Activated CD8-positive, alpha-beta memory T cell treated with anti-CD3 and anti-CD28 coated beads, Interleukin-2, amount 10 ng/mL, durations not matched to agents 7 days and 5 days (primary cell): ENCODE measurements around the gene GLT1D1. TPM values are rescaled to one million over a fixed set of nuclear protein-coding genes. Genes with fewer than 3 reads are reported as not detected.

Experiments
- ATAC-seq: fragments of 150-1000 bp; cut with Tn5 transposase; one replicate; pipeline ENCODE4 v1.10.0; 2021; ENCODE audit warnings: moderate library complexity
- CTCF ChIA-PET: fragments of 350-600 bp; sonication (Branson Sonifier 250); formaldehyde crosslinking; loops from one replicate; lab custom pipeline; 2021; ENCODE audit warnings: antibody characterized with exemption; lab: Charles Lee
- DNase-seq: peaks from one replicate; pipeline ENCODE4 v3.0.0-alpha.2; 2020
- H3K27ac Mint-ChIP-seq: one replicate; pipeline ENCODE4 v1.8.0; 2021; ENCODE audit warnings: mild to moderate bottlenecking, mixed read lengths
- H3K27me3 Mint-ChIP-seq: one replicate; pipeline ENCODE4 v1.8.0; 2021; ENCODE audit warnings: mixed read lengths
- H3K36me3 Mint-ChIP-seq: one replicate; pipeline ENCODE4 v1.8.0; 2021; ENCODE audit warnings: mild to moderate bottlenecking, mixed read lengths
- H3K4me1 Mint-ChIP-seq: one replicate; pipeline ENCODE4 v1.8.0; 2021; ENCODE audit warnings: mixed read lengths
- H3K4me3 Mint-ChIP-seq: one replicate; pipeline ENCODE4 v1.8.0; 2021; ENCODE audit warnings: mild to moderate bottlenecking, moderate library complexity, mixed read lengths
- H3K9me3 Mint-ChIP-seq: one replicate; pipeline ENCODE4 v1.8.0; 2022; ENCODE audit warnings: low read depth, mixed read lengths
- total RNA-seq, 2 experiments: library from RNA; stranded (reverse); gene quantifications; one replicate each; pipeline ENCODE4 v1.2.3, GENCODE V29; 2021

The GLT1D1 gene
- total RNA-seq, 2 experiments from 2014 or later, result 0.12 to 0.70 TPM

- Mint-ChIP-seq H3K27me3 (peaks cover 8% of the 10 kb centered on the region), H3K4me1 (no peaks in the 10 kb centered on the region), H3K9me3 (peaks cover 2% of the 10 kb centered on the region), H3K27ac (no peak overlapping the region), H3K36me3 (no peaks in the 10 kb centered on the region), H3K4me3 (no peak overlapping the region)
- no peak for ATAC-seq
- no peak for DNase-seq
- CTCF ChIA-PET, result no interaction called here
Observed at GRCh38 chr12:128956755-128957154, 103.5 kb downstream of the GLT1D1 start.

GRCh38 chr12:128959901-128960300 is 106.6 kb downstream of the GLT1D1 start:
- ATAC-seq, result no peak
- Mint-ChIP-seq H3K36me3 (no peaks in the 10 kb centered on the region), H3K9me3 (peaks cover 2% of the 10 kb centered on the region), H3K27me3 (peaks cover 8% of the 10 kb centered on the region), H3K4me3 (no peak overlapping the region), H3K4me1 (no peaks in the 10 kb centered on the region), H3K27ac (no peak overlapping the region)
- CTCF ChIA-PET, result no interaction called here
- DNase-seq, result no peak

GRCh38 chr12:128961308-128961902 is 108.1 kb downstream of the GLT1D1 start:
- no peaks in the 10 kb centered on the region for H3K36me3 Mint-ChIP-seq
- no peak overlapping the region for H3K4me3 Mint-ChIP-seq
- H3K27me3 Mint-ChIP-seq, result peaks cover 5% of the 10 kb centered on the region
- no peak overlapping the region for H3K27ac Mint-ChIP-seq
- CTCF ChIA-PET, result no interaction called here
- no peaks in the 10 kb centered on the region for H3K4me1 Mint-ChIP-seq
- no peak for DNase-seq
- no peak for ATAC-seq
- H3K9me3 Mint-ChIP-seq, result peaks cover 2% of the 10 kb centered on the region

- no peak overlapping the region for H3K27ac Mint-ChIP-seq
- ATAC-seq (no peak), DNase-seq (no peak)
- H3K36me3 Mint-ChIP-seq, result no peaks in the 10 kb centered on the region
- H3K27me3 Mint-ChIP-seq, result peaks cover 2% of the 10 kb centered on the region
- no peaks in the 10 kb centered on the region for H3K4me1 Mint-ChIP-seq
- H3K9me3 Mint-ChIP-seq, result peaks cover 2% of the 10 kb centered on the region
- CTCF ChIA-PET, result no interaction called here
- no peak overlapping the region for H3K4me3 Mint-ChIP-seq
Observed at GRCh38 chr12:128961957-128962356, 108.7 kb downstream of the GLT1D1 start.

GRCh38 chr12:128966203-128966810 is 113.0 kb downstream of the GLT1D1 start:
- Mint-ChIP-seq H3K36me3 (no peaks in the 10 kb centered on the region), H3K27ac (no peak overlapping the region), H3K4me3 (no peak overlapping the region), H3K9me3 (peaks cover 2% of the 10 kb centered on the region), H3K27me3 (peaks cover 4% of the 10 kb centered on the region), H3K4me1 (no peaks in the 10 kb centered on the region)
- no peak for ATAC-seq
- DNase-seq, result no peak
- CTCF ChIA-PET, result interaction anchor here (1.1 kb wide), 1 partner anchor 9 kb away, joined by 5 read pairs; no protein-coding TSS in a partner anchor

- CTCF ChIA-PET, result interaction anchor here (1.5 kb wide), 1 partner anchor 1046 kb away, joined by 7 read pairs; no protein-coding TSS in a partner anchor
- Mint-ChIP-seq H3K4me1 (no peaks in the 10 kb centered on the region), H3K4me3 (no peak overlapping the region), H3K36me3 (no peaks in the 10 kb centered on the region), H3K9me3 (peaks cover 2% of the 10 kb centered on the region), H3K27me3 (peaks cover 4% of the 10 kb centered on the region), H3K27ac (no peak overlapping the region)
- no peak for ATAC-seq
- no peak for DNase-seq
Observed at GRCh38 chr12:128968668-128969067, 115.4 kb downstream of the GLT1D1 start.

GRCh38 chr12:128969480-128970055 is 116.3 kb downstream of the GLT1D1 start:
- Mint-ChIP-seq H3K9me3 (peaks cover 2% of the 10 kb centered on the region), H3K4me1 (no peaks in the 10 kb centered on the region), H3K36me3 (no peaks in the 10 kb centered on the region), H3K27ac (no peak overlapping the region), H3K4me3 (no peak overlapping the region), H3K27me3 (peaks cover 4% of the 10 kb centered on the region)
- DNase-seq, result peak; percentile 42
- ATAC-seq, result peak; percentile 65
- CTCF ChIA-PET, result interaction anchor here (1.5 kb wide), 1 partner anchor 1045 kb away, joined by 7 read pairs; no protein-coding TSS in a partner anchor

- no peak for DNase-seq
- Mint-ChIP-seq H3K4me3 (no peak overlapping the region), H3K9me3 (no peaks in the 10 kb centered on the region), H3K36me3 (no peaks in the 10 kb centered on the region), H3K27me3 (peaks cover 4% of the 10 kb centered on the region), H3K27ac (no peak overlapping the region), H3K4me1 (no peaks in the 10 kb centered on the region)
- no peak for ATAC-seq
- CTCF ChIA-PET, result no interaction called here
Observed at GRCh38 chr12:128970110-128970509, 116.8 kb downstream of the GLT1D1 start.

GRCh38 chr12:128970941-128971340 is 117.7 kb downstream of the GLT1D1 start:
- H3K27ac Mint-ChIP-seq, result no peak overlapping the region
- ATAC-seq, result no peak

GRCh38 chr12:128971802-128972201 is 118.5 kb downstream of the GLT1D1 start:
- ATAC-seq, result no peak

More at GRCh38 chr12:128970941-128971340, 117.7 kb downstream of the GLT1D1 start:
- no peaks in the 10 kb centered on the region for H3K9me3 Mint-ChIP-seq
- H3K4me1 Mint-ChIP-seq, result no peaks in the 10 kb centered on the region
- no peak for DNase-seq
- CTCF ChIA-PET, result no interaction called here
- H3K36me3 Mint-ChIP-seq, result no peaks in the 10 kb centered on the region
- no peak overlapping the region for H3K4me3 Mint-ChIP-seq
- H3K27me3 Mint-ChIP-seq, result peaks cover 4% of the 10 kb centered on the region

GRCh38 chr12:128973883-128974681 is 120.8 kb downstream of the GLT1D1 start:
- Mint-ChIP-seq H3K36me3 (no peaks in the 10 kb centered on the region), H3K27ac (no peak overlapping the region), H3K4me1 (no peaks in the 10 kb centered on the region), H3K27me3 (peaks cover 4% of the 10 kb centered on the region), H3K9me3 (no peaks in the 10 kb centered on the region), H3K4me3 (no peak overlapping the region)
- CTCF ChIA-PET, result no interaction called here
- no peak for DNase-seq
- ATAC-seq, result no peak

More at GRCh38 chr12:128971802-128972201, 118.5 kb downstream of the GLT1D1 start:
- peaks cover 4% of the 10 kb centered on the region for H3K27me3 Mint-ChIP-seq
- H3K9me3 Mint-ChIP-seq, result no peaks in the 10 kb centered on the region
- DNase-seq, result no peak
- no peaks in the 10 kb centered on the region for H3K36me3 Mint-ChIP-seq
- CTCF ChIA-PET, result no interaction called here
- no peaks in the 10 kb centered on the region for H3K4me1 Mint-ChIP-seq
- H3K27ac Mint-ChIP-seq, result no peak overlapping the region
- H3K4me3 Mint-ChIP-seq, result no peak overlapping the region

- Mint-ChIP-seq H3K4me1 (no peaks in the 10 kb centered on the region), H3K9me3 (no peaks in the 10 kb centered on the region), H3K4me3 (no peak overlapping the region), H3K36me3 (no peaks in the 10 kb centered on the region), H3K27me3 (peaks cover 4% of the 10 kb centered on the region), H3K27ac (no peak overlapping the region)
- ATAC-seq (no peak), DNase-seq (no peak)
- CTCF ChIA-PET, result interaction anchor here (1.6 kb wide), 1 partner anchor 8 kb away, joined by 5 read pairs; no protein-coding TSS in a partner anchor
Observed at GRCh38 chr12:128974881-128975280, 121.6 kb downstream of the GLT1D1 start.

GRCh38 chr12:128976120-128976738 is 123.0 kb downstream of the GLT1D1 start:
- Mint-ChIP-seq H3K9me3 (no peaks in the 10 kb centered on the region), H3K36me3 (no peaks in the 10 kb centered on the region), H3K27me3 (no peaks in the 10 kb centered on the region), H3K4me1 (no peaks in the 10 kb centered on the region), H3K27ac (no peak overlapping the region), H3K4me3 (no peak overlapping the region)
- ATAC-seq (no peak), DNase-seq (peak; percentile 41)
- CTCF ChIA-PET, result interaction anchor here (1.6 kb wide), 1 partner anchor 10 kb away, joined by 5 read pairs; no protein-coding TSS in a partner anchor
